GM18526 (cell line): ENCODE data around the gene ASPA.

Source experiments
- POLR2A ChIP-seq: IDR thresholded peaks from 3 replicates; pipeline ENCODE4 v1.6.1; 2011; ENCODE audit not compliant: insufficient read length; ENCODE audit errors: extremely low read depth

Gene ASPA

GRCh38 chr17:3475812-3476610 lies at the start of gene ASPA:
Gene ASPA (plus strand): TSS chr17:3475997. CDS start chr17:3476160, 163 bp downstream.
- TF ChIP-seq POLR2A, result no peak

GRCh38 chr17:3433741-3434140 lies 42.1 kb upstream of the ASPA start, which contains the start of gene OR1E2:
Gene OR1E2 (minus strand): TSS chr17:3433841. CDS start chr17:3433841, 0 bp downstream.
- TF ChIP-seq POLR2A, result no peak

- no peak for TF ChIP-seq POLR2A
These were observed 37.4 kb upstream of the ASPA start for GRCh38 chr17:3438368-3438767.

GRCh38 chr17:3440451-3440850 lies 35.3 kb upstream of the ASPA start:
- TF ChIP-seq POLR2A, result no peak

GRCh38 chr17:3447625-3448024 lies 28.2 kb upstream of the ASPA start:
- no peak for TF ChIP-seq POLR2A

- TF ChIP-seq POLR2A, result no peak
These were observed 27.6 kb upstream of the ASPA start for GRCh38 chr17:3448059-3448665.

GRCh38 chr17:3469529-3469928 lies 6.3 kb upstream of the ASPA start:
- TF ChIP-seq POLR2A, result no peak

- no peak for TF ChIP-seq POLR2A
These were observed 4.2 kb upstream of the ASPA start, which contains the start of gene SPATA22 for GRCh38 chr17:3471599-3471998. Gene SPATA22 (minus strand): TSS chr17:3471819. CDS start chr17:3469325, 2,494 bp downstream.

- no peak for TF ChIP-seq POLR2A
These were observed 3.7 kb upstream of the ASPA start for GRCh38 chr17:3472137-3472536.

- no peak for TF ChIP-seq POLR2A
These were observed 1.6 kb upstream of the ASPA start for GRCh38 chr17:3474212-3474611.

- no peak for TF ChIP-seq POLR2A
These were observed 529 bp upstream of the ASPA start for GRCh38 chr17:3475251-3475685.

- no peak for TF ChIP-seq POLR2A
These were observed 4.2 kb downstream of the ASPA start for GRCh38 chr17:3479988-3480387.

- no peak for TF ChIP-seq POLR2A
These were observed 7.1 kb downstream of the ASPA start for GRCh38 chr17:3482852-3483251.

- no peak for TF ChIP-seq POLR2A
These were observed 9.8 kb downstream of the ASPA start for GRCh38 chr17:3485481-3486068.

GRCh38 chr17:3497101-3497500 lies 21.3 kb downstream of the ASPA start:
- TF ChIP-seq POLR2A, result no peak

- TF ChIP-seq POLR2A, result no peak
These were observed 25.5 kb downstream of the ASPA start for GRCh38 chr17:3501344-3501743.
